H1 (cell line): ENCODE results near the gene GSTO1. TPM values are rescaled to one million over a fixed set of nuclear protein-coding genes. Genes with fewer than 3 reads are reported as not detected.

ENCODE experiments used
- CTCF ChIA-PET: fragments of 300-600 bp; sonication (Branson Sonifier 250); formaldehyde crosslinking; loops from one replicate; lab custom pipeline; 2021; ENCODE audit not compliant: partially characterized antibody; lab: Charles Lee
- POLR2A ChIA-PET: fragments of 300-600 bp; sonication (Branson Sonifier 250); formaldehyde crosslinking; loops from one replicate; lab custom pipeline; 2021; ENCODE audit warnings: inconsistent platforms; ENCODE audit not compliant: partially characterized antibody; lab: Charles Lee
- DNase-seq, 2 experiments: peaks; one replicate each; pipeline versions ENCODE4 v3.0.0 to v3.0.0-alpha.2; 2010 to 2022; ENCODE audit warnings: low spot score in 2 of 2, low read depth in 1 of 2, mixed read lengths in 1 of 2
- FAIRE-seq: peaks from 2 replicates; lab custom pipeline; 2011; peaks lifted over from hg19 to GRCh38; lab: Jason Lieb, UNC
- H2AFZ ChIP-seq: 2 replicates; pipeline ENCODE4 v1.8.1; 2012; ENCODE audit warnings: low read length, inconsistent platforms
- H2AK5ac ChIP-seq: 2 replicates; pipeline ENCODE4 v1.6.1; 2013; ENCODE audit warnings: low read depth, low read length
- H2BK120ac ChIP-seq: replicated peaks from 2 replicates; pipeline ENCODE3; 2013; ENCODE audit warnings: low read depth, low read length, inconsistent platforms
- H2BK12ac ChIP-seq: 2 replicates; pipeline ENCODE4 v1.6.1; 2013; ENCODE audit warnings: low read depth, low read length
- H2BK15ac ChIP-seq: 2 replicates; pipeline ENCODE4 v1.6.1; 2013; ENCODE audit warnings: low read length
- H2BK20ac ChIP-seq: 2 replicates; pipeline ENCODE4 v1.6.1; 2013; ENCODE audit warnings: low read length
- H2BK5ac ChIP-seq: 2 replicates; pipeline ENCODE4 v1.6.1; 2013; ENCODE audit warnings: low read depth, low read length
- H3K14ac ChIP-seq: 2 replicates; pipeline ENCODE4 v1.6.1; 2013; ENCODE audit warnings: inconsistent platforms; ENCODE audit not compliant: insufficient read length
- H3K18ac ChIP-seq: 2 replicates; pipeline ENCODE4 v1.6.1; 2013; ENCODE audit warnings: low read length; ENCODE audit errors: extremely low read depth
- H3K23ac ChIP-seq: 2 replicates; pipeline ENCODE4 v1.6.1; 2013; ENCODE audit warnings: inconsistent platforms; ENCODE audit not compliant: insufficient read length
- H3K23me2 ChIP-seq: 2 replicates; pipeline ENCODE4 v1.6.1; 2013; ENCODE audit warnings: low read depth, low read length
- H3K27ac ChIP-seq: 2 replicates; pipeline ENCODE4 v1.6.1; 2011; ENCODE audit warnings: low read depth, low read length, inconsistent platforms
- H3K27me3 ChIP-seq, 4 experiments: replicated peaks in 1 of 4; 1 replicate in 1 of 4; 2 replicates in 3 of 4; pipeline versions ENCODE4 v1.6.1 to v1.8.1; 2011 to 2013; ENCODE audit warnings: low read length in 3 of 4, mild to moderate bottlenecking in 3 of 4, inconsistent platforms in 2 of 4, mixed read lengths in 2 of 4, moderate library complexity in 1 of 4; ENCODE audit not compliant: control insufficient read depth in 3 of 4, insufficient read depth in 3 of 4; ENCODE audit errors: extremely low read depth in 1 of 4
- H3K36me3 ChIP-seq, 4 experiments: 2 replicates each; pipeline versions ENCODE4 v1.6.1 to v1.8.1; 2011 to 2013; ENCODE audit warnings: mild to moderate bottlenecking in 4 of 4, low read length in 3 of 4, moderate library complexity in 2 of 4, control low read depth in 1 of 4, inconsistent platforms in 1 of 4; ENCODE audit not compliant: insufficient read depth in 4 of 4, control insufficient read depth in 2 of 4
- H3K4ac ChIP-seq: replicated peaks from 2 replicates; pipeline ENCODE3; 2013; ENCODE audit warnings: low read length, low read depth, mixed read lengths, inconsistent platforms; ENCODE audit not compliant: insufficient read length
- H3K4me1 ChIP-seq, 4 experiments: replicated peaks in 1 of 4; 1 replicate in 1 of 4; 2 replicates in 3 of 4; pipeline versions ENCODE4 v1.6.1 to v1.8.1; 2011 to 2013; ENCODE audit warnings: low read length in 3 of 4, inconsistent platforms in 2 of 4, mixed read lengths in 1 of 4; ENCODE audit not compliant: insufficient read depth in 4 of 4, control insufficient read depth in 3 of 4
- H3K4me2 ChIP-seq, 2 experiments: 2 replicates each; pipeline versions ENCODE4 v1.6.1 to v1.8.1; 2011 to 2013; ENCODE audit warnings: low read depth in 2 of 2, low read length in 2 of 2, control low read depth in 1 of 2, inconsistent platforms in 1 of 2, mild to moderate bottlenecking in 1 of 2; ENCODE audit not compliant: insufficient read depth in 1 of 2
- H3K4me3 ChIP-seq, 4 experiments: fragments of 200-600, 300-600 bp in 1 of 4; sonication (generic), shearing (Covaris generic), sonication (Bioruptor Twin) in 1 of 4; 2 replicates each; pipeline versions ENCODE4 v1.5.1 to v1.8.1; 2011 to 2016; ENCODE audit warnings: low read length in 4 of 4, low read depth in 3 of 4, control low read depth in 2 of 4, inconsistent platforms in 2 of 4, mild to moderate bottlenecking in 2 of 4, mixed read lengths in 1 of 4, moderate library complexity in 1 of 4; ENCODE audit not compliant: insufficient read depth in 2 of 4; ENCODE audit errors: extremely low read depth in 1 of 4
- H3K56ac ChIP-seq: replicated peaks from 2 replicates; pipeline ENCODE3; 2013; ENCODE audit warnings: low read depth, mild to moderate bottlenecking, mixed read lengths, low read length, inconsistent platforms; ENCODE audit not compliant: insufficient read length
- H3K79me1 ChIP-seq: 2 replicates; pipeline ENCODE4 v1.6.1; 2013; ENCODE audit warnings: low read depth, low read length, control low read depth
- H3K79me2 ChIP-seq, 2 experiments: 2 replicates each; pipeline versions ENCODE4 v1.6.1 to v1.8.1; 2012 to 2013; ENCODE audit warnings: low read length in 2 of 2, mild to moderate bottlenecking in 2 of 2, inconsistent platforms in 1 of 2; ENCODE audit not compliant: insufficient read depth in 2 of 2, control insufficient read depth in 1 of 2
- H3K9ac ChIP-seq, 4 experiments: replicated peaks in 1 of 4; 1 replicate in 1 of 4; 2 replicates in 3 of 4; pipeline versions ENCODE4 v1.6.1 to v1.8.1; 2011 to 2013; ENCODE audit warnings: low read depth in 3 of 4, low read length in 3 of 4, control low read depth in 2 of 4, mild to moderate bottlenecking in 2 of 4, moderate library complexity in 2 of 4, inconsistent platforms in 1 of 4; ENCODE audit errors: extremely low read depth in 1 of 4
- H3K9me3 ChIP-seq, 2 experiments: 2 replicates each; pipeline versions ENCODE4 v1.6.1 to v1.8.1; 2012 to 2013; ENCODE audit warnings: mild to moderate bottlenecking in 2 of 2, moderate library complexity in 2 of 2, control low read depth in 1 of 2, inconsistent platforms in 1 of 2, low read depth in 1 of 2, low read length in 1 of 2, mixed read lengths in 1 of 2; ENCODE audit not compliant: insufficient read depth in 2 of 2
- H4K20me1 ChIP-seq, 2 experiments: replicated peaks in 1 of 2; 2 replicates each; pipeline versions ENCODE3 to v1.8.1; 2011 to 2013; ENCODE audit warnings: inconsistent platforms in 2 of 2, low read length in 2 of 2, mild to moderate bottlenecking in 1 of 2; ENCODE audit not compliant: insufficient read depth in 2 of 2, control insufficient read depth in 1 of 2
- H4K5ac ChIP-seq: 2 replicates; pipeline ENCODE4 v1.6.1; 2013; ENCODE audit warnings: low read length, low read depth, mixed read lengths, inconsistent platforms; ENCODE audit not compliant: insufficient read length
- H4K8ac ChIP-seq: 2 replicates; pipeline ENCODE4 v1.8.0; 2013; ENCODE audit warnings: mild to moderate bottlenecking, moderate library complexity, low read length, inconsistent platforms; ENCODE audit not compliant: insufficient read depth; ENCODE audit errors: extremely low read depth
- H4K91ac ChIP-seq: replicated peaks from 2 replicates; pipeline ENCODE3; 2013; ENCODE audit warnings: low read length, mixed read lengths, inconsistent platforms; ENCODE audit not compliant: insufficient read length
- BCL11A ChIP-seq, 2 experiments: IDR thresholded peaks; one replicate each; pipeline ENCODE4 v1.6.1; 2011; ENCODE audit warnings: low read depth in 2 of 2, low read length in 2 of 2, mild to moderate bottlenecking in 2 of 2
- CEBPB ChIP-seq: IDR thresholded peaks from 2 replicates; pipeline ENCODE4 v1.6.1; 2012; ENCODE audit warnings: low read depth, low read length
- CHD1 ChIP-seq: IDR thresholded peaks from 2 replicates; pipeline ENCODE4 v1.6.1; 2012; ENCODE audit warnings: low read depth, low read length, improper control_type of control experiment
- CTBP2 ChIP-seq: IDR thresholded peaks from 2 replicates; pipeline ENCODE4 v1.7.0; 2011; ENCODE audit warnings: borderline replicate concordance, mild to moderate bottlenecking, moderate library complexity, mixed read lengths, low read length; ENCODE audit not compliant: insufficient read depth, insufficient read length
- EGR1 ChIP-seq: IDR thresholded peaks from 2 replicates; pipeline ENCODE4 v1.6.1; 2011; ENCODE audit warnings: low read depth, low read length, borderline replicate concordance
- EP300 ChIP-seq, 2 experiments: IDR thresholded peaks; 1 replicate in 1 of 2; 2 replicates in 1 of 2; pipeline ENCODE4 v1.6.1; 2011 to 2012; ENCODE audit warnings: low read depth in 2 of 2, low read length in 2 of 2, mild to moderate bottlenecking in 2 of 2, borderline replicate concordance in 1 of 2, inconsistent platforms in 1 of 2, moderate library complexity in 1 of 2
- EZH2 ChIP-seq: fragments of 200-600 bp; sonication (generic); IDR thresholded peaks from 2 replicates; pipeline ENCODE4 v1.7.1; 2012; ENCODE audit warnings: low read depth, mild to moderate bottlenecking, moderate library complexity, low read length, inconsistent platforms; ENCODE audit not compliant: severe bottlenecking
- GTF2F1 ChIP-seq: IDR thresholded peaks from 2 replicates; pipeline ENCODE4 v1.6.1; 2012; ENCODE audit warnings: low read depth, low read length, improper control_type of control experiment, borderline replicate concordance
- SAP30 ChIP-seq: fragments of 300-600 bp; sonication (generic); IDR thresholded peaks from 2 replicates; pipeline ENCODE4 v1.7.1; 2012; ENCODE audit warnings: low read length, moderate library complexity, mild to moderate bottlenecking, inconsistent platforms; ENCODE audit not compliant: insufficient read depth, insufficient replicate concordance
- YY1 ChIP-seq: IDR thresholded peaks from 2 replicates; pipeline ENCODE4 v1.6.1; 2011; ENCODE audit warnings: low read depth, mild to moderate bottlenecking, low read length
- WGBS, 2 experiments: shearing (Covaris generic) in 1 of 2; methylation state at CpG; one replicate each; pipeline versions ENCODE4 v1.1.6 to v1.1.7; 2013 to 2015; ENCODE audit warnings: low lambda C conversion rate in 2 of 2, mixed read lengths in 2 of 2, inconsistent platforms in 1 of 2, low coverage in 1 of 2, missing lambda C conversion rate in 1 of 2; ENCODE audit not compliant: insufficient replicate concordance in 2 of 2, insufficient coverage in 1 of 2, insufficient read length in 1 of 2; ENCODE audit errors: extremely low coverage in 1 of 2, missing lambda C conversion rate in 1 of 2; 5-methylcytosine and 5-hydroxymethylcytosine counted together
- polyA plus RNA-seq, 7 experiments: library from polyadenylated mRNA; depleted of rRNA in 3 of 7; stranded (reverse) in 5 of 7; unstranded in 2 of 7; fragments of >200 nt in 5 of 7; fragments of 200-250 nt in 2 of 7; gene quantifications; 1 replicate in 5 of 7; 2 replicates in 1 of 7; 4 replicates in 1 of 7; pipeline versions ENCODE4 v1.2.1 to v1.2.3, GENCODE V29; 2011 to 2013; ENCODE audit warnings: missing spikeins in 2 of 7, mixed read lengths in 2 of 7
- total RNA-seq: library from RNA; stranded (reverse); fragmentation: NEBNext Ultra II Directional; extraction: Animal tissue kit (Norgen Biotek cat#: 25700); gene quantifications from 2 replicates; pipeline ENCODE4 v1.2.1, GENCODE V29; 2021
- TF ChIP-seq, protein P1 (sequence below): IDR thresholded peaks from 2 replicates; pipeline ENCODE4 v1.6.1; 2012; ENCODE audit warnings: inconsistent platforms

GSTO1 gene
- total and polyA plus RNA-seq, 2 of the 8 experiments (the other 6 are each of a cell fraction or from before 2014, with no cell fraction given), result 22.4 to 32.5 TPM

DNA sequence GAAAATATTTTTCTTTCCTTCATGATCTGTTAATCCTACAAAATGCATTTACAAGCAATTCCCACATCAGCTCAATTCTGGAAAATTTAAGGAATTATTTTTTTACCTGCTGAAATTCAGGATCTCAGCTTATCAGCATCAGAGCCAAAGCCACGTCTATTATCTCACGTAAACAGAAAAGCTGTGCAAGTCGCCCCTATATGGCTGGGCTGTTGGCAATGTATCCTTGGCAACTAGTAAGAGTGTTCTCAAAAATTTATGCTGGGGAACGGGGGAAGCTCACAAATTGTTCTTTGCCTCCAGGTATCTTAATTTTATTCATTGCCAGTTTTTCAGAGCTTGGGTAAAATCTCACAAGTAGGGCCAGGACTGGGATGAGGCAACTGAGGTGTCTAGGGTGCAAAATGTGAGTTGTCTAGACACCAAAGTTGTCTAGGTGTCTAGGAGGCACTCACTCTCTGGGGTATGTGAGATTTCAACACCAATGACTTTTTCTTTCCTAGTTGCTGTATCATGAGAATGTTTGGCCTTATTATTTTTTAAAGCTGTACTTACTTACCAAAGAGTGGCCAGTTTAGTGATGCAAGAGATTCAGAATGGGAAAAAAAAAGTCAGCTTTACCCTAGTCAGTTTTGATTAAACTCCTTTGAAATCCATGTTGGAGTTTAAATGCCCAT is 19.3 kb downstream of the GSTO1 start:
- Histone ChIP-seq H2BK20ac (no peak overlapping the region), H3K23me2 (no peaks in the 10 kb centered on the region), H3K27me3 (peaks cover 0 to 7% (median 2%) of the 10 kb centered on the region in 4 experiments; a peak in 2 of 7 replicates), H3K27ac (no peak overlapping the region), H3K23ac (no peak overlapping the region), H2BK15ac (no peak overlapping the region), H3K4me1 (peaks cover 0 to 1% (median 0%) of the 10 kb centered on the region in 4 experiments; a peak in 2 of 7 replicates), H3K56ac (no peak overlapping the region), H3K4me2 (peak overlapping the region; percentile 59 to 70; a peak in 1 of 4 replicates), H3K14ac (no peak overlapping the region), H2BK5ac (no peak overlapping the region), H3K4me3 (peak overlapping the region in 1 of 4 experiments; percentile 61; a peak in 2 of 8 replicates), H2BK120ac (no peak overlapping the region), H3K18ac (no peak overlapping the region), H4K20me1 (no peaks in the 10 kb centered on the region), H3K36me3 (peaks cover 0 to 2% (median 0%) of the 10 kb centered on the region in 4 experiments; a peak in 2 of 8 replicates), H3K9ac (no peak overlapping the region), H3K79me2 (no peaks in the 10 kb centered on the region), H3K9me3 (no peaks in the 10 kb centered on the region), H2AFZ (peak overlapping the region; percentile 76), H3K79me1 (no peaks in the 10 kb centered on the region), H3K4ac (no peak overlapping the region), H4K91ac (no peak overlapping the region), H4K8ac (no peak overlapping the region), H2AK5ac (no peak overlapping the region), H4K5ac (no peak overlapping the region), H2BK12ac (no peak overlapping the region)
- no peak for FAIRE-seq
- ChIA-PET POLR2A (interaction anchor here (1.2 to 3.4 kb wide), 8 partner anchors 15 to 153 kb away, joined by 3 to 20 read pairs (median 6); partner anchors contain the start of genes CFAP58, GSTO1, ITPRIP and SFR1), CTCF (interaction anchor here (0.6 to 8.7 kb wide), 58 partner anchors 8 to 561 kb away, joined by 3 to 146 read pairs (median 5); partner anchors contain the start of genes CFAP43, CFAP58, GSTO1 and ITPRIP)
- WGBS, 2 experiments, result 87% methylated on average over 4 of the region's 4 CpGs; no CpG with 5 or more reads in 1 of the 2 experiments
- no peak for DNase-seq
- TF ChIP-seq EZH2, result no peak
- TF ChIP-seq YY1, result no peak
- TF ChIP-seq, protein P1, sequence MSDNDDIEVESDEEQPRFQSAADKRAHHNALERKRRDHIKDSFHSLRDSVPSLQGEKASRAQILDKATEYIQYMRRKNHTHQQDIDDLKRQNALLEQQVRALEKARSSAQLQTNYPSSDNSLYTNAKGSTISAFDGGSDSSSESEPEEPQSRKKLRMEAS, result no peak
- no peak for TF ChIP-seq EGR1
- TF ChIP-seq CTBP2, result no peak
- TF ChIP-seq BCL11A (IDR thresholded peaks at IDR 0.05; ENCODE audit: low read depth in 2 of 2, low read length in 2 of 2), result no peak
- TF ChIP-seq CEBPB, result no peak
- no peak for TF ChIP-seq SAP30
- TF ChIP-seq CHD1, result no peak
- TF ChIP-seq GTF2F1, result no peak
- no peak for TF ChIP-seq EP300 (IDR thresholded peaks at IDR 0.05; ENCODE audit: borderline replicate concordance in 1 of 2, low read depth in 2 of 2, low read length in 2 of 2)
